Measurements from ENCODE around the gene GPR157.
A peak's percentile ranks its signal among the peaks of the same experiment; 100 is the strongest.
"Not testable (repeated sequence)": the region's sequence is repeated elsewhere in the genome, so short reads cannot be mapped to it uniquely, and the experiment has no call there.

GPR157 gene, protein sequence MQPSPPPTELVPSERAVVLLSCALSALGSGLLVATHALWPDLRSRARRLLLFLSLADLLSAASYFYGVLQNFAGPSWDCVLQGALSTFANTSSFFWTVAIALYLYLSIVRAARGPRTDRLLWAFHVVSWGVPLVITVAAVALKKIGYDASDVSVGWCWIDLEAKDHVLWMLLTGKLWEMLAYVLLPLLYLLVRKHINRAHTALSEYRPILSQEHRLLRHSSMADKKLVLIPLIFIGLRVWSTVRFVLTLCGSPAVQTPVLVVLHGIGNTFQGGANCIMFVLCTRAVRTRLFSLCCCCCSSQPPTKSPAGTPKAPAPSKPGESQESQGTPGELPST

DNA sequence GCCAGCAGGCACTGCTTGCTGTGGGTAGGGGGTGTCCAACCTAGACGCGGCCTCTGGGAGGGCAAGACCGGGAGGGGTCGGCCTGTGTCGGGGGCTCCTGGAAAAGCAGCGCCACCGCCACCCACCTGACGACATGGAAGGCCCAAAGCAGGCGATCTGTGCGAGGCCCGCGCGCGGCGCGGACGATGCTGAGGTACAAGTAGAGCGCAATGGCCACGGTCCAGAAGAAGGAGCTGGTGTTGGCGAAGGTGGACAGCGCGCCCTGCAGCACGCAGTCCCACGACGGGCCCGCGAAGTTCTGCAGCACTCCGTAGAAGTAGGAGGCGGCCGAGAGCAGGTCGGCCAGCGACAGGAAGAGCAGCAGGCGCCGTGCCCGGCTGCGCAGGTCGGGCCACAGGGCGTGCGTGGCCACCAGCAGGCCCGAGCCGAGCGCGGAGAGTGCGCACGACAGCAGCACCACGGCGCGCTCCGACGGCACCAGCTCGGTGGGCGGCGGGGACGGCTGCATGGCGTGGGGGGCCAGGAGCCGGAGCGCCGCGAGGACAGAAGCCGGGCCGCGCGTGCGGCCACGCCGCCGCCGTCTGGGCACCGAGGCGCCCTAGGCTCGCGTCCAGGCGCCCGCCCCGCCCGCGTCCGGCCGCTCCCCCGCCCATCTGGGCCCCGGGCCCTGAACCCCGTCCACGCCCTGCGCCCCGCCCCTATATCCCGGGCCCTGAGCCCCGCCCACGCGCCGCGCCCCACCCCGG, at the start of gene GPR157:
Gene GPR157 (minus strand): TSS at position 583 of the 746 bp plus-strand sequence. CDS start 75 bp downstream, at position 508.
- peak; percentile 43 for DNase-seq

- no peak for DNase-seq
Measured at GRCh38 chr1:9174762-9175161, 45.9 kb upstream of the GPR157 start.

GRCh38 chr1:9174243-9174642, 45.3 kb upstream of the GPR157 start:
- DNase-seq, result no peak

GRCh38 chr1:9169601-9170137, 40.8 kb upstream of the GPR157 start:
- DNase-seq, result no peak

GRCh38 chr1:9167638-9168037, 38.7 kb upstream of the GPR157 start:
- DNase-seq, result no peak

- DNase-seq, result no peak
Measured at GRCh38 chr1:9166289-9167235, 37.7 kb upstream of the GPR157 start.

DNA sequence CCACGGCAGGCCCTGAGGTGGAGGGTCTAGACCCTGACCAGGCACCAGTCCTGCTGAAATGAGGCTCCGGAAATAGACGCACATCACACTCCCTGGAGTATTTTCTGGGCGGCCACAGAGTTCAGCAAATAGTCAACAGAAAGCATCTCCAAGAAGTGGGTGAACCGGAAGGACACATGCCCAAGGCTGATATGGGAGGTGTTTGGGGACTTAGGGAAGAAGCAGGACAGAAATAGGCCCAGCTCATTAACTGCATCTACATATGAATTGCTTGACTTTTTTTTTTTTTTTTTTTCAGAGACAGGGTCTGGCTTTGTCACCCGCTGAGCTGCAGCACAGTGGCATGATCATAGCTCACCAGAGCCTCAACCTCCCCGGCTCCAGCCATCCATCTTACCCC, 36.5 kb upstream of the GPR157 start:
- no peak for DNase-seq

GRCh38 chr1:9164919-9165318, 36.0 kb upstream of the GPR157 start:
- no peak for DNase-seq

DNA sequence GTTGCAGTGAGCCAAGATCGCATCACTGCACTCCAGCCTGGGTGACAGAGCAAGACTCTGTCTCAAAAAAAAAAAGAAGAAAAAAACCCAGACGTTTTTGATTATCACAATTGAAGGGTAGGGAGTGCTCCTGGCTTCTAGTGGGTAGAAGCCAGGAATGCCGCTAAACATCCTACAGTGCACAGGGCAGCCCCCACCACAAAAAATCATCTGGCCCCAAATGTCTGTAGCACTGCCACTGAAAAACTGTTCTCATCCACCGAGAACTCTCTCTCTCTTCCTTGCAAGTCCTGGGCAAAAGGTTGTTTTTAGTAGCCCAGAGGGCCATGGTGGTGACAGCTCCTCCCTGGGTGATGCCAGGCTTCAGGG, 35.6 kb upstream of the GPR157 start:
- no peak for DNase-seq

DNA sequence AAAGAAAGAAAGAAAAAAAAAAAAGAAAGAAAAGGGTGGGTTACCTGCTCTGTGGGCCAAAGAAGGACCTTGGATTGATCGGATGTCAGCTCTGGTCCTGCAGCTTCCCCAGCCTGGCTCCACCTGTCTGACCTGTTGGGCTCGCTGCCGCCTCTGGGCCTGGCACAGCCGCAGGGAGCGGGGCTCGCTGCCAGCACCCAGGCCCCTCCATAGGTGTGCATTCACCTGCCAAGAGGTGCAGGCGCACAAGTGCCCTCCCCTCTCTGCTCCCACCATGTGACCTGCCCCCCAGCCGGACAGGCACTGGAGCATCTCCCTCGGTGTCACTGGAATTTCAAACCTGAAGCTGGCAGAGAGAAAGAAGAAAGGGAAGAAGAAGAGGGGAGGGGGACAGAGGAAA, 33.1 kb upstream of the GPR157 start:
- no peak for DNase-seq

- no peak for DNase-seq
Measured at GRCh38 chr1:9161342-9161741, 32.4 kb upstream of the GPR157 start.

- DNase-seq, result no peak
Measured at GRCh38 chr1:9160079-9160717, 31.3 kb upstream of the GPR157 start.

GRCh38 chr1:9155879-9156278, 27.0 kb upstream of the GPR157 start:
- no peak for DNase-seq

GRCh38 chr1:9155405-9155804, 26.5 kb upstream of the GPR157 start:
- not testable (repeated sequence) for DNase-seq

GRCh38 chr1:9153152-9153551, 24.2 kb upstream of the GPR157 start:
- no peak for DNase-seq

DNA sequence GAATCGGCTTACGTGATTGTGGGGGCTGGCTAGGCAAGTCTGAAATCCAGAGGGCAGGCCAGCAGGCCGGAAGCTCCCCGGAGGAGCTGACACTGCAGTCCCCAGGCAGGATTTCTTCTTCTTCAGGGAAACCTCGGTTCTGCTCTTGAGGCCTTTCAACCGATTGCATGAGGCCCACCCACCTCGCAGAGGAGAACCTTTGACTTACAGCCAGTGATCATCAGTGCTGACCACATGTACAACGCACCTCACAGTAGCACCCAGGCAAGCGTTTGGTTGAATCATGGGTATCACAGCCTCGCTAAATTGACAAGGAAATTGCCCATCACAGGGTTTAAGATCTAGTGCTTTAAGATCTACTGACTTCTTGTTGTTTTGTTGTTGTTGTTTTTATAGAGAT, 23.6 kb upstream of the GPR157 start:
- no peak for DNase-seq

GRCh38 chr1:9151328-9151860, 22.5 kb upstream of the GPR157 start:
- no peak for DNase-seq

- DNase-seq, result no peak
Measured at GRCh38 chr1:9150582-9151327, 21.9 kb upstream of the GPR157 start.

GRCh38 chr1:9149837-9150581, 21.1 kb upstream of the GPR157 start:
- DNase-seq, result no peak

- DNase-seq, result no peak
Measured at GRCh38 chr1:9149151-9149550, 20.2 kb upstream of the GPR157 start.

DNA sequence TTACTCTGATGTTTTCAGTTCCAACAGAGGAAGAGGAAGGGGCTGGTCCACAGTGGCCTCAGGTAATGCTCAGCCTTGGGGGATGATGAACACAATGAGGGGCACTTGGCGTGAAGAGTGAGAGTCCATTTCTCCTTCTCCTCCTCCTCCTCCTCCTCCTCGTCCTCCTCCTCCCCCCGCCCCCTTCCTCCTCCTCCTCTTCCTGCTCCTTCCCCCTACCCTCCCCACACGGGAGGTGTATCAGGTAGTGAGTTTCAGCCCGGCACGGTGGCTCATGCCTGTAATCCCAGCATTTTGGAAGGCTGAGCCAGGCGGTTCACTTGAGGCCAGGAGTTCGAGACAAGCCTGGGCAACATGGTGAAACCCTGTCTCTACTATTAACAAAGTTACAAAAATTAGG, 17.3 kb upstream of the GPR157 start:
- DNase-seq, result no peak

Measured in NCI-H69 (cell line).